ENCODE data around the gene GPC6.

Gene GPC6

DNA sequence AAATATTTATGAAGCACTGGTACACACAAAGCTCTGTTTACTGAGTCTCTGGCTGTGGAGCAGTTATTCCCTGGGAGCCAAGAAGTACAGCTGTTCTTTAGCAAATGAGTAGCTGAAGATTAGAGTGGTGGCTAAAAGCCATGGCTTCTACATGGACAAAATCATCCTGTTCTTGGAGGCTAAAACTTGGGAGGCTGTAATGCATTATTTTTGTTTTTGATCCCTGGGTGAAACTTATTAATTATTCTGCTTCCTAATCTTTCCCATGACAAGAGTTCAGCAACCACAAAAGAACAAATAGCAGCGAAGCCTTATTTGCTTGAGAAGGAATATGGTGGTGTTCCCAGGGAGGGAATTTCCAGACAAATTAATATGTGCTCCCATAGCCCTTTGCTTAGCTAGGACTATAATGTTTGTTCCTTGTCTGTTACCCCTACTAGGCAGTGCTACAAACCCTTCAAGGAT, 1143.4 kb downstream of the GPC6 start:
- Histone ChIP-seq H2AFZ (ENCODE audit: low read depth) (no peak overlapping the region), H3K27ac (no peak overlapping the region), H3K4me3 (IDR thresholded peaks at IDR 0.05; ENCODE audit: insufficient read depth, low read depth, low read length) (no peak overlapping the region), H3K4me2 (no peak overlapping the region), H3K36me3 (ENCODE audit: insufficient read depth) (no peaks in the 10 kb centered on the region), H3K79me2 (ENCODE audit: insufficient read depth, low read depth) (no peaks in the 10 kb centered on the region), H4K20me1 (ENCODE audit: insufficient read depth) (no peaks in the 10 kb centered on the region), H3K4me1 (ENCODE audit: low read depth, poor library complexity, severe bottlenecking) (no peaks in the 10 kb centered on the region), H3K9ac (no peak overlapping the region), H3K27me3 (ENCODE audit: insufficient read depth, low read depth) (no peaks in the 10 kb centered on the region)
- TF ChIP-seq, protein P1, sequence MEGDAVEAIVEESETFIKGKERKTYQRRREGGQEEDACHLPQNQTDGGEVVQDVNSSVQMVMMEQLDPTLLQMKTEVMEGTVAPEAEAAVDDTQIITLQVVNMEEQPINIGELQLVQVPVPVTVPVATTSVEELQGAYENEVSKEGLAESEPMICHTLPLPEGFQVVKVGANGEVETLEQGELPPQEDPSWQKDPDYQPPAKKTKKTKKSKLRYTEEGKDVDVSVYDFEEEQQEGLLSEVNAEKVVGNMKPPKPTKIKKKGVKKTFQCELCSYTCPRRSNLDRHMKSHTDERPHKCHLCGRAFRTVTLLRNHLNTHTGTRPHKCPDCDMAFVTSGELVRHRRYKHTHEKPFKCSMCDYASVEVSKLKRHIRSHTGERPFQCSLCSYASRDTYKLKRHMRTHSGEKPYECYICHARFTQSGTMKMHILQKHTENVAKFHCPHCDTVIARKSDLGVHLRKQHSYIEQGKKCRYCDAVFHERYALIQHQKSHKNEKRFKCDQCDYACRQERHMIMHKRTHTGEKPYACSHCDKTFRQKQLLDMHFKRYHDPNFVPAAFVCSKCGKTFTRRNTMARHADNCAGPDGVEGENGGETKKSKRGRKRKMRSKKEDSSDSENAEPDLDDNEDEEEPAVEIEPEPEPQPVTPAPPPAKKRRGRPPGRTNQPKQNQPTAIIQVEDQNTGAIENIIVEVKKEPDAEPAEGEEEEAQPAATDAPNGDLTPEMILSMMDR (conservative IDR thresholded peaks at IDR 0.05; ENCODE audit: low read depth, low read length): no peak

DNA sequence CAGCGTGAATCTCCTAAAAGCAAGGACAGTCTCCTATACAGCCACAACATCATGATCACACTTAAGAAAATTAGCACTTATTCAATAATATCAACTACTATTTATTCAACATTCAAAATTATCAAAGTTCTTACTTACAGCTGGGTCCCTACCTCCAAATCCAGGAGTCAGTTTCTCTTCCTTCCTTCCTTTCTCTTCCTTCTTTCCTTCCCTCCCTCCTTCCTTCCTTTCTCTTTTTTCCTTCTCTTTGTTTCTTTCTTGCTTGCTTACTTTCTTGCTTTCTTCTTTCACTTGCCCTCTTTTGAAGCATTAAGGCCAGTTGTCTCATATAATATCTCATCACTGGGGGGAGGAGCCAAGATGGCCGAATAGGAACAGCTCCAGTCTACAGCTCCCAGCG, 1145.2 kb downstream of the GPC6 start:
- no peak overlapping the region for H3K27ac ChIP-seq
- H3K4me3 ChIP-seq (IDR thresholded peaks at IDR 0.05; ENCODE audit: insufficient read depth, low read depth, low read length): no peak overlapping the region
- no peak overlapping the region for H2AFZ ChIP-seq (ENCODE audit: low read depth)
- H3K4me2 ChIP-seq: no peak overlapping the region
- TF ChIP-seq, protein P1 (conservative IDR thresholded peaks at IDR 0.05; ENCODE audit: low read depth, low read length): no peak
- no peaks in the 10 kb centered on the region for H4K20me1 ChIP-seq (ENCODE audit: insufficient read depth)
- no peaks in the 10 kb centered on the region for H3K79me2 ChIP-seq (ENCODE audit: insufficient read depth, low read depth)
- no peaks in the 10 kb centered on the region for H3K27me3 ChIP-seq (ENCODE audit: insufficient read depth, low read depth)
- no peak overlapping the region for H3K9ac ChIP-seq
- no peaks in the 10 kb centered on the region for H3K4me1 ChIP-seq (ENCODE audit: low read depth, poor library complexity, severe bottlenecking)
- no peaks in the 10 kb centered on the region for H3K36me3 ChIP-seq (ENCODE audit: insufficient read depth)

DNA sequence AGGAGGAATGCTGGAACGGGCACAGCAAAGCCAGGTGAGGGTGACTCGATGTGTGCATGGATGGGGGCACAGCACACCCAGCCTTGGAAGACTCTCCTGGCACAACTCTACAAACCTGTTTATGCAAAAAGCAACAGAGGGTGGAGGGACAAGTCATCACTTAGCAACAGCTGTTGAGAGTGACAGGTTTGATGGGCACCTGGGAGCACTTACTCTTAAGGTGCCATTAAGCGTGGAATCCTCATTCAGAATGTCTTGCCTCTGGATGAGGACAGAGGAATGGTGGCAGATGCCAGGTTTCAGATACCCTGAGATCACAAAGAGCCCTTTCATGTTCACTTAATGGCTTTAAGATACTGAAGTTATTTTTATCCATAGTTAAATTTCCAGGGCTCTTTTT, 1155.9 kb downstream of the GPC6 start:
- no peaks in the 10 kb centered on the region for H3K36me3 ChIP-seq (ENCODE audit: insufficient read depth)
- no peaks in the 10 kb centered on the region for H3K27me3 ChIP-seq (ENCODE audit: insufficient read depth, low read depth)
- TF ChIP-seq, protein P1 (conservative IDR thresholded peaks at IDR 0.05; ENCODE audit: low read depth, low read length): no peak
- H3K4me1 ChIP-seq (ENCODE audit: low read depth, poor library complexity, severe bottlenecking): no peaks in the 10 kb centered on the region
- H3K9ac ChIP-seq: no peak overlapping the region
- no peak overlapping the region for H3K4me3 ChIP-seq (IDR thresholded peaks at IDR 0.05; ENCODE audit: insufficient read depth, low read depth, low read length)
- no peak overlapping the region for H3K4me2 ChIP-seq
- H4K20me1 ChIP-seq (ENCODE audit: insufficient read depth): no peaks in the 10 kb centered on the region
- no peak overlapping the region for H2AFZ ChIP-seq (ENCODE audit: low read depth)
- H3K27ac ChIP-seq: no peak overlapping the region
- no peaks in the 10 kb centered on the region for H3K79me2 ChIP-seq (ENCODE audit: insufficient read depth, low read depth)

DNA sequence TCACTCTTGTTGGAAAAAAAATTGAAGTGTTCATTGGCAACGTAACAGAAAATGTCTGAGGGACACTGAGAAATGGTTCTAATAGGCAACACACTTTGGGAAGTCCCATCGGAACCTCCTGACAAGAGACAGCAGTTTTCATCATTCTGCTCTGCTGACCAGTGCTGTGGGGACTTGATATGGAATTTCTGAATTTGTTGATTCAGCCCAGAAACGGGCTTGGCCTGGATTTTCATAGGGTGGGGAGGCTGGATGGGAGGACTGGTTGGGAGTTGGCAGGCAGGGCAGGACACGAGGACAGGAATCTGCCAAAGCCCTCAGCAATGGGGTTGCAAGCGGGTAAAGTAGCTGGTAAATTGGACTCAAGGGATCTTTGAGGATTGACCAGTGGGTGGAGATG, 1156.4 kb downstream of the GPC6 start:
- no peaks in the 10 kb centered on the region for H3K27me3 ChIP-seq (ENCODE audit: insufficient read depth, low read depth)
- TF ChIP-seq, protein P1 (conservative IDR thresholded peaks at IDR 0.05; ENCODE audit: low read depth, low read length): no peak
- H2AFZ ChIP-seq (ENCODE audit: low read depth): no peak overlapping the region
- H3K27ac ChIP-seq: no peak overlapping the region
- H3K36me3 ChIP-seq (ENCODE audit: insufficient read depth): no peaks in the 10 kb centered on the region
- no peaks in the 10 kb centered on the region for H3K4me1 ChIP-seq (ENCODE audit: low read depth, poor library complexity, severe bottlenecking)
- H3K79me2 ChIP-seq (ENCODE audit: insufficient read depth, low read depth): no peaks in the 10 kb centered on the region
- no peak overlapping the region for H3K4me2 ChIP-seq
- H3K4me3 ChIP-seq (IDR thresholded peaks at IDR 0.05; ENCODE audit: insufficient read depth, low read depth, low read length): no peak overlapping the region
- no peak overlapping the region for H3K9ac ChIP-seq
- no peaks in the 10 kb centered on the region for H4K20me1 ChIP-seq (ENCODE audit: insufficient read depth)
